Suprapubic skin (tissue), 4 donors: ENCODE results near the gene ICAM2.

Source experiments
- EP300 ChIP-seq: sonication (generic); formaldehyde crosslinking; IDR thresholded peaks from one replicate; pipeline ENCODE4 v1.6.1; 2017; ENCODE audit warnings: antibody characterized with exemption
- POLR2A ChIP-seq, 2 donors: fragments of 450-650 bp; IDR thresholded peaks; one replicate each; pipeline ENCODE4 v1.6.1; 2017; ENCODE audit warnings: antibody characterized with exemption in 2 of 2, mild to moderate bottlenecking in 2 of 2, moderate library complexity in 2 of 2
- POLR2AphosphoS5 ChIP-seq, 3 donors: sonication (generic); formaldehyde crosslinking; IDR thresholded peaks; one replicate each; pipeline ENCODE4 v1.6.1; 2017; ENCODE audit warnings: antibody characterized with exemption in 3 of 3
- TF ChIP-seq, protein P1 (sequence below), 2 donors: fragments of 200-600 bp in 1 of 2; fragments of 450-650 bp in 1 of 2; sonication (generic) in 1 of 2; IDR thresholded peaks; one replicate each; pipeline ENCODE4 v1.5.1; 2016 to 2019; ENCODE audit warnings: antibody characterized with exemption in 2 of 2, mild to moderate bottlenecking in 1 of 2, moderate library complexity in 1 of 2

DNA sequence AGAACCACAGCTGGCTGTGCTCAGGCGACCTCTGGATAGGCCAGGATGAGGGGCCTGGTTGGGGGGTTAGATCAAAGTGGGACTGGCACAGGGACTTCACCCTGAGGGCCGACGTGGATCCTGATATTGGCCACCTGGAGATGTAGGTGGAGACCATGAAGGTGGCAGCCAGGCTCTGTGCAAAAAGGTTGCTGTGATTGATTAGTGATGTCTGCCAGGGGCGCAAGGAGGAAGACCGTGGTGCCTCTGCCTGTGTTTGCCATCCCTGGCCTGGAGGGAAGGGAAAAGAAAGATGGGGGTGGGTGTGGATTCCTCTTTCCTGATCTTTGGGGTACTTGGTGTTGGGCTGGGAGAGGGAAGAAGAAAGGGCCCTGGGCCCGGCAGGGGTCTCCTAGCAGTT lies 47.2 kb downstream of the ICAM2 start:
- TF ChIP-seq, protein P1, sequence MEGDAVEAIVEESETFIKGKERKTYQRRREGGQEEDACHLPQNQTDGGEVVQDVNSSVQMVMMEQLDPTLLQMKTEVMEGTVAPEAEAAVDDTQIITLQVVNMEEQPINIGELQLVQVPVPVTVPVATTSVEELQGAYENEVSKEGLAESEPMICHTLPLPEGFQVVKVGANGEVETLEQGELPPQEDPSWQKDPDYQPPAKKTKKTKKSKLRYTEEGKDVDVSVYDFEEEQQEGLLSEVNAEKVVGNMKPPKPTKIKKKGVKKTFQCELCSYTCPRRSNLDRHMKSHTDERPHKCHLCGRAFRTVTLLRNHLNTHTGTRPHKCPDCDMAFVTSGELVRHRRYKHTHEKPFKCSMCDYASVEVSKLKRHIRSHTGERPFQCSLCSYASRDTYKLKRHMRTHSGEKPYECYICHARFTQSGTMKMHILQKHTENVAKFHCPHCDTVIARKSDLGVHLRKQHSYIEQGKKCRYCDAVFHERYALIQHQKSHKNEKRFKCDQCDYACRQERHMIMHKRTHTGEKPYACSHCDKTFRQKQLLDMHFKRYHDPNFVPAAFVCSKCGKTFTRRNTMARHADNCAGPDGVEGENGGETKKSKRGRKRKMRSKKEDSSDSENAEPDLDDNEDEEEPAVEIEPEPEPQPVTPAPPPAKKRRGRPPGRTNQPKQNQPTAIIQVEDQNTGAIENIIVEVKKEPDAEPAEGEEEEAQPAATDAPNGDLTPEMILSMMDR (IDR thresholded peaks at IDR 0.05) = no peak
- no peak for TF ChIP-seq EP300
- no peak for TF ChIP-seq POLR2AphosphoS5 (IDR thresholded peaks at IDR 0.05)
- no peak for TF ChIP-seq POLR2A (IDR thresholded peaks at IDR 0.05)
